K562 (cell line): ENCODE results near the gene SH2D5. TPM values are rescaled to one million over a fixed set of nuclear protein-coding genes. Genes with fewer than 3 reads are reported as not detected.

ENCODE experiments used
- ETS1 ChIP-seq: conservative IDR thresholded peaks from 2 replicates; pipeline ENCODE4 v1.6.1; 2011; ENCODE audit warnings: low read depth, mild to moderate bottlenecking, low read length; ENCODE audit not compliant: control insufficient read depth
- HNRNPLL ChIP-seq: fragments of 200-400 bp; formaldehyde crosslinking; IDR thresholded peaks from 2 replicates; pipeline ENCODE4 v1.6.1; 2017; ENCODE audit warnings: low read length, low read depth, mild to moderate bottlenecking; ENCODE audit not compliant: poor library complexity, severe bottlenecking
- JUN ChIP-seq, 2 experiments: sonication (generic) in 1 of 2; formaldehyde crosslinking in 1 of 2; IDR thresholded peaks; 2 replicates each; pipeline versions ENCODE4 v1.6.1 to v1.8.0; 2012 to 2022; ENCODE audit warnings: borderline replicate concordance in 2 of 2, mild to moderate bottlenecking in 2 of 2, improper control_type of control experiment in 1 of 2, low read depth in 1 of 2, low read length in 1 of 2, missing genetic modification reagents in 1 of 2
- KDM5B ChIP-seq: fragments of 200-600 bp; sonication (generic); IDR thresholded peaks from 2 replicates; pipeline ENCODE4 v1.6.1; 2012; ENCODE audit warnings: low read depth, mild to moderate bottlenecking, moderate library complexity, low read length, control low read depth, inconsistent platforms; ENCODE audit not compliant: insufficient replicate concordance
- PREB ChIP-seq: sonication (generic); formaldehyde crosslinking; IDR thresholded peaks from 2 replicates; pipeline ENCODE4 v1.8.1; 2023; ENCODE audit warnings: mild to moderate bottlenecking, missing genetic modification reagents
- SIN3A ChIP-seq, 2 experiments: fragments of 150-350 bp in 1 of 2; IDR thresholded peaks; 2 replicates each; pipeline ENCODE4 v1.6.1; 2011 to 2016; ENCODE audit warnings: borderline replicate concordance in 2 of 2, low read depth in 2 of 2, low read length in 2 of 2, mild to moderate bottlenecking in 2 of 2, moderate library complexity in 2 of 2; ENCODE audit not compliant: control insufficient read depth in 1 of 2
- TRIM24 ChIP-seq, 2 experiments: fragments of 450-650 bp; IDR thresholded peaks; 2 replicates each; pipeline ENCODE4 v1.6.1; 2016
- VEZF1 ChIP-seq: fragments of 200-800 bp; sonication (Bioruptor generic); IDR thresholded peaks from 2 replicates; pipeline ENCODE4 v1.6.1; 2017; ENCODE audit warnings: missing genetic modification characterization, missing compliant biosample characterization
- polyA plus RNA-seq, 8 experiments: library from polyadenylated mRNA; depleted of rRNA in 4 of 8; stranded (reverse) in 5 of 8; unstranded in 3 of 8; fragments of >200 nt; fragmentation: Nextera tagmentation in 2 of 8; fragmentation: Illumina TruSeq in 1 of 8; extraction: Ambion mirVana in 2 of 8; extraction: Trizol in 1 of 8; gene quantifications; 2 replicates each; pipeline versions ENCODE4 v1.2.1 to v1.2.3, GENCODE V29; 2011 to 2014; ENCODE audit warnings: inconsistent platforms in 1 of 8, missing spikeins in 1 of 8
- total RNA-seq, 7 experiments: library from RNA; depleted of rRNA in 6 of 7; stranded (reverse); fragments of >200 nt in 6 of 7; fragmentation: Illumina TruSeq in 2 of 7; extraction: Trizol in 2 of 7; gene quantifications; 2 replicates each; pipeline versions ENCODE4 v1.2.1 to v1.2.3, GENCODE V29; 2011 to 2021; ENCODE audit warnings: low replicate concordance in 1 of 7

The SH2D5 gene
- total and polyA plus RNA-seq, 9 of the 15 experiments (the other 6 are each of a cell fraction or from before 2014, with no cell fraction given) = 0.06 to 0.11 TPM; not detected in 7

GRCh38 chr1:20717452-20718342, 14.8 kb downstream of the SH2D5 start, which contains the start of gene KIF17 (continued):
- peak; percentile 78; the same call in 1 of the 2 replicates for TF ChIP-seq ETS1
- TF ChIP-seq VEZF1 (CRISPR knock-in tag) = peak; percentile 62
- TF ChIP-seq HNRNPLL = peak; percentile 43
- TF ChIP-seq PREB (CRISPR knock-in tag) = peak; percentile 52; the same call in 1 of the 2 replicates
- peak; percentile 80 to 95; a peak in 3 of 4 replicates for TF ChIP-seq SIN3A (IDR thresholded peaks at IDR 0.05; ENCODE audit: borderline replicate concordance in 2 of 2, control insufficient read depth in 1 of 2, low read depth in 2 of 2, low read length in 2 of 2)
- TF ChIP-seq JUN (IDR thresholded peaks at IDR 0.05; ENCODE audit: borderline replicate concordance, low read depth, low read length) = no peak
- TF ChIP-seq JUN (CRISPR knock-in tag; IDR thresholded peaks at IDR 0.05; ENCODE audit: borderline replicate concordance) = 0 out of 2 replicates have a peak, but pooled peaks have one; percentile 18
- TF ChIP-seq TRIM24 (IDR thresholded peaks at IDR 0.05) = 0 out of 4 replicates have a peak, but pooled peaks of 1 of the 2 experiments have one; percentile 40
- peak; percentile 20 for TF ChIP-seq KDM5B
